ENCODE measurements around the gene FBXO9. TPM values are rescaled to one million over a fixed set of nuclear protein-coding genes. Genes with fewer than 3 reads are reported as not detected.
A peak's percentile ranks its signal among the peaks of the same experiment; 100 is the strongest.
"Not testable (repeated sequence)": the region's sequence is repeated elsewhere in the genome, so short reads cannot be mapped to it uniquely, and the experiment has no call there.

Gene FBXO9
- total RNA-seq, 1 experiment from 2014 or later, result 27.4 TPM

- no peak for DNase-seq
- H3K4me1 ChIP-seq, result no peaks in the 10 kb centered on the region
- no peak overlapping the region for H3K27ac ChIP-seq
- peak overlapping the region; percentile 86 for H3K4me3 ChIP-seq
- H3K36me3 ChIP-seq, result no peaks in the 10 kb centered on the region
- no peaks in the 10 kb centered on the region for H3K27me3 ChIP-seq
- H3K9me3 ChIP-seq (replicated peaks), result no peaks in the 10 kb centered on the region
These were observed 5.3 kb upstream of the FBXO9 start for GRCh38 chr6:53059648-53060589.

- peak overlapping the region; percentile 86 for H3K4me3 ChIP-seq
- no peak for DNase-seq
- no peaks in the 10 kb centered on the region for H3K9me3 ChIP-seq (replicated peaks)
- no peaks in the 10 kb centered on the region for H3K36me3 ChIP-seq
- peak overlapping the region; percentile 67; the same call in 1 of the 2 replicates for H3K27ac ChIP-seq
- H3K27me3 ChIP-seq, result no peaks in the 10 kb centered on the region
- H3K4me1 ChIP-seq, result no peaks in the 10 kb centered on the region
These were observed 3.0 kb upstream of the FBXO9 start for GRCh38 chr6:53062169-53062539.

- not testable (repeated sequence) for H3K36me3 ChIP-seq; H3K27me3 ChIP-seq; H3K27ac ChIP-seq; H3K4me1 ChIP-seq; H3K9me3 ChIP-seq (replicated peaks); DNase-seq
- peak overlapping the region; percentile 77; the same call in 1 of the 2 replicates for H3K4me3 ChIP-seq
These were observed 949 bp upstream of the FBXO9 start for GRCh38 chr6:53064255-53064654.

- Histone ChIP-seq H3K27ac (peak overlapping the region; percentile 56), H3K4me1 (no peaks in the 10 kb centered on the region), H3K27me3 (no peaks in the 10 kb centered on the region), H3K4me3 (peak overlapping the region; percentile 77), H3K36me3 (no peaks in the 10 kb centered on the region), H3K9me3 (replicated peaks) (no peaks in the 10 kb centered on the region)
- peak; percentile 90 to 94 for DNase-seq
These were observed 408 bp upstream of the FBXO9 start for GRCh38 chr6:53064726-53065265.

GRCh38 chr6:53066077-53066417 lies 843 bp downstream of the FBXO9 start:
- H3K4me1 ChIP-seq, result no peaks in the 10 kb centered on the region

GRCh38 chr6:53066874-53067706 lies 1.9 kb downstream of the FBXO9 start:
- no peak overlapping the region for H3K27ac ChIP-seq
- H3K27me3 ChIP-seq, result no peaks in the 10 kb centered on the region
- no peaks in the 10 kb centered on the region for H3K4me1 ChIP-seq
- H3K9me3 ChIP-seq (replicated peaks), result no peaks in the 10 kb centered on the region
- no peaks in the 10 kb centered on the region for H3K36me3 ChIP-seq
- DNase-seq, result no peak
- no peak overlapping the region; the same call in 1 of the 2 replicates for H3K4me3 ChIP-seq

More at GRCh38 chr6:53066077-53066417, 843 bp downstream of the FBXO9 start:
- H3K27ac ChIP-seq, result peak overlapping the region; percentile 56; the same call in 1 of the 2 replicates
- H3K36me3 ChIP-seq, result no peaks in the 10 kb centered on the region
- no peaks in the 10 kb centered on the region for H3K27me3 ChIP-seq
- H3K9me3 ChIP-seq (replicated peaks), result no peaks in the 10 kb centered on the region
- peak overlapping the region; percentile 77 for H3K4me3 ChIP-seq
- peak in 1 of 2 experiments; percentile 30 for DNase-seq

GRCh38 chr6:53067849-53068361 lies 2.7 kb downstream of the FBXO9 start:
- Histone ChIP-seq H3K27ac (no peak overlapping the region), H3K27me3 (no peaks in the 10 kb centered on the region), H3K4me3 (no peak overlapping the region), H3K4me1 (no peaks in the 10 kb centered on the region), H3K36me3 (no peaks in the 10 kb centered on the region), H3K9me3 (replicated peaks) (no peaks in the 10 kb centered on the region)
- no peak for DNase-seq

GRCh38 chr6:53069427-53069826 lies 4.2 kb downstream of the FBXO9 start:
- H3K4me3 ChIP-seq, result no peak overlapping the region
- H3K4me1 ChIP-seq, result no peaks in the 10 kb centered on the region
- DNase-seq, result no peak
- no peak overlapping the region for H3K27ac ChIP-seq
- no peaks in the 10 kb centered on the region for H3K9me3 ChIP-seq (replicated peaks)
- H3K36me3 ChIP-seq, result peaks cover 4% of the 10 kb centered on the region; the same call in 1 of the 2 replicates
- no peaks in the 10 kb centered on the region for H3K27me3 ChIP-seq

GRCh38 chr6:53070806-53071205 lies 5.6 kb downstream of the FBXO9 start:
- DNase-seq, result no peak
- Histone ChIP-seq H3K9me3 (replicated peaks) (no peaks in the 10 kb centered on the region), H3K27ac (no peak overlapping the region), H3K36me3 (peaks cover 6% of the 10 kb centered on the region), H3K4me1 (no peaks in the 10 kb centered on the region), H3K27me3 (no peaks in the 10 kb centered on the region), H3K4me3 (no peak overlapping the region)

GRCh38 chr6:53074347-53074746 lies 9.1 kb downstream of the FBXO9 start:
- DNase-seq, result no peak
- H3K27ac ChIP-seq, result no peak overlapping the region
- H3K9me3 ChIP-seq (replicated peaks), result no peaks in the 10 kb centered on the region
- no peaks in the 10 kb centered on the region for H3K27me3 ChIP-seq
- peaks cover 18% of the 10 kb centered on the region for H3K36me3 ChIP-seq
- H3K4me3 ChIP-seq, result no peak overlapping the region
- H3K4me1 ChIP-seq, result no peaks in the 10 kb centered on the region

GRCh38 chr6:53080813-53081212 lies 15.6 kb downstream of the FBXO9 start:
- no peaks in the 10 kb centered on the region for H3K9me3 ChIP-seq (replicated peaks)
- H3K36me3 ChIP-seq, result peaks cover 22% of the 10 kb centered on the region
- no peak overlapping the region for H3K27ac ChIP-seq
- no peak overlapping the region for H3K4me3 ChIP-seq
- no peaks in the 10 kb centered on the region for H3K27me3 ChIP-seq
- no peaks in the 10 kb centered on the region for H3K4me1 ChIP-seq
- no peak for DNase-seq

GRCh38 chr6:53086302-53086701 lies 21.1 kb downstream of the FBXO9 start:
- peaks cover 16% of the 10 kb centered on the region for H3K36me3 ChIP-seq
- H3K4me1 ChIP-seq, result no peaks in the 10 kb centered on the region
- no peaks in the 10 kb centered on the region for H3K9me3 ChIP-seq (replicated peaks)
- no peak overlapping the region for H3K4me3 ChIP-seq
- H3K27ac ChIP-seq, result no peak overlapping the region
- no peak for DNase-seq
- H3K27me3 ChIP-seq, result no peaks in the 10 kb centered on the region

- H3K4me3 ChIP-seq, result no peak overlapping the region
- no peaks in the 10 kb centered on the region for H3K9me3 ChIP-seq (replicated peaks)
- H3K4me1 ChIP-seq, result no peaks in the 10 kb centered on the region
- H3K27me3 ChIP-seq, result no peaks in the 10 kb centered on the region
- DNase-seq, result no peak
- H3K27ac ChIP-seq, result no peak overlapping the region
- H3K36me3 ChIP-seq, result peaks cover 44% of the 10 kb centered on the region
These were observed 24.7 kb downstream of the FBXO9 start for GRCh38 chr6:53089948-53090347.

GRCh38 chr6:53090576-53090975 lies 25.4 kb downstream of the FBXO9 start:
- DNase-seq, result no peak
- no peaks in the 10 kb centered on the region for H3K27me3 ChIP-seq
- no peak overlapping the region for H3K4me3 ChIP-seq
- H3K4me1 ChIP-seq, result no peaks in the 10 kb centered on the region
- H3K27ac ChIP-seq, result no peak overlapping the region
- H3K9me3 ChIP-seq (replicated peaks), result no peaks in the 10 kb centered on the region
- peaks cover 46% of the 10 kb centered on the region for H3K36me3 ChIP-seq

GRCh38 chr6:53095270-53095669 lies 30.1 kb downstream of the FBXO9 start:
- Histone ChIP-seq H3K27me3 (no peaks in the 10 kb centered on the region), H3K4me3 (no peak overlapping the region), H3K36me3 (peaks cover 50% of the 10 kb centered on the region), H3K9me3 (replicated peaks) (no peaks in the 10 kb centered on the region), H3K27ac (no peak overlapping the region), H3K4me1 (no peaks in the 10 kb centered on the region)
- DNase-seq, result no peak
